Measurements from ENCODE around the gene PDE7B. TPM values are rescaled to one million over a fixed set of nuclear protein-coding genes. Genes with fewer than 3 reads are reported as not detected.

The PDE7B gene
- polyA plus RNA-seq, 1 donor (not counting 4 experiments of a cell fraction or from before 2014, with no cell fraction given) = 0.01 TPM

GRCh38 chr6:136063096-136063495 lies 211.6 kb downstream of the PDE7B start:
- Histone ChIP-seq H3K79me2 (ENCODE audit: control insufficient read depth, insufficient read depth, low read length) (no peaks in the 10 kb centered on the region), H3K9me1 (ENCODE audit: control insufficient read depth, extremely low read depth, insufficient read depth, low read length) (no peaks in the 10 kb centered on the region), H3K9ac (ENCODE audit: control insufficient read depth, extremely low read depth, insufficient read depth, low read length) (no peak overlapping the region), H3K36me3 (ENCODE audit: control insufficient read depth in 2 of 2, extremely low read depth in 1 of 2, insufficient read depth in 2 of 2, low read length in 2 of 2) (no peaks in the 10 kb centered on the region), H3K9me3 (ENCODE audit: control insufficient read depth, low read depth, low read length) (no peaks in the 10 kb centered on the region), H3K4me1 (ENCODE audit: control insufficient read depth, extremely low read depth, insufficient read depth, low read length) (peaks cover 7% of the 10 kb centered on the region), H3K27me3 (ENCODE audit: control insufficient read depth, extremely low read depth, insufficient read depth, low read length) (peaks cover 3% of the 10 kb centered on the region), H2AFZ (ENCODE audit: control insufficient read depth, low read length) (no peak overlapping the region), H4K20me1 (ENCODE audit: control insufficient read depth, extremely low read depth, insufficient read depth, low read length) (no peaks in the 10 kb centered on the region), H3K4me2 (ENCODE audit: control insufficient read depth, extremely low read depth, insufficient read depth, low read depth, low read length) (no peak overlapping the region), H3K4me3 (ENCODE audit: control insufficient read depth in 2 of 3, extremely low read depth in 1 of 3, insufficient read depth in 2 of 3, low read depth in 1 of 3, low read length in 3 of 3) (no peak overlapping the region), H3K27ac (ENCODE audit: control insufficient read depth, insufficient read depth, low read length) (no peak overlapping the region)
- DNase-seq (ENCODE audit: low read depth, low spot score) (no peak), FAIRE-seq (no peak)
- TF ChIP-seq EZH2 (IDR thresholded peaks at IDR 0.05; ENCODE audit: low read length) = no peak
- no peak for TF ChIP-seq CTCF (optimal IDR thresholded peaks at IDR 0.05 in 1 of 3, IDR thresholded peaks at IDR 0.05 in 1 of 3, conservative IDR thresholded peaks at IDR 0.05 in 1 of 3; ENCODE audit: extremely low read depth in 1 of 3, insufficient read depth in 2 of 3, low read length in 3 of 3)
- dilution Hi-C loops (cut with MboI; ENCODE audit: extremely low pct_ligation_motif_present, low sequenced_read_pairs) = no loop called here

GRCh38 chr6:136066005-136066404 lies 214.5 kb downstream of the PDE7B start:
- Histone ChIP-seq H3K9me3 (ENCODE audit: control insufficient read depth, low read depth, low read length) (no peaks in the 10 kb centered on the region), H3K9me1 (ENCODE audit: control insufficient read depth, extremely low read depth, insufficient read depth, low read length) (no peaks in the 10 kb centered on the region), H3K9ac (ENCODE audit: control insufficient read depth, extremely low read depth, insufficient read depth, low read length) (no peak overlapping the region), H3K4me1 (ENCODE audit: control insufficient read depth, extremely low read depth, insufficient read depth, low read length) (peaks cover 18% of the 10 kb centered on the region), H3K27me3 (ENCODE audit: control insufficient read depth, extremely low read depth, insufficient read depth, low read length) (no peaks in the 10 kb centered on the region), H3K36me3 (ENCODE audit: control insufficient read depth in 2 of 2, extremely low read depth in 1 of 2, insufficient read depth in 2 of 2, low read length in 2 of 2) (no peaks in the 10 kb centered on the region), H3K27ac (ENCODE audit: control insufficient read depth, insufficient read depth, low read length) (no peak overlapping the region), H3K4me3 (ENCODE audit: control insufficient read depth in 2 of 3, extremely low read depth in 1 of 3, insufficient read depth in 2 of 3, low read depth in 1 of 3, low read length in 3 of 3) (no peak overlapping the region), H4K20me1 (ENCODE audit: control insufficient read depth, extremely low read depth, insufficient read depth, low read length) (no peaks in the 10 kb centered on the region), H3K79me2 (ENCODE audit: control insufficient read depth, insufficient read depth, low read length) (no peaks in the 10 kb centered on the region), H2AFZ (ENCODE audit: control insufficient read depth, low read length) (no peak overlapping the region), H3K4me2 (ENCODE audit: control insufficient read depth, extremely low read depth, insufficient read depth, low read depth, low read length) (no peak overlapping the region)
- FAIRE-seq (no peak), DNase-seq (ENCODE audit: low read depth, low spot score) (no peak)
- dilution Hi-C loops (cut with MboI; ENCODE audit: extremely low pct_ligation_motif_present, low sequenced_read_pairs) = no loop called here
- no peak for TF ChIP-seq EZH2 (IDR thresholded peaks at IDR 0.05; ENCODE audit: low read length)
- no peak for TF ChIP-seq CTCF (optimal IDR thresholded peaks at IDR 0.05 in 1 of 3, IDR thresholded peaks at IDR 0.05 in 1 of 3, conservative IDR thresholded peaks at IDR 0.05 in 1 of 3; ENCODE audit: extremely low read depth in 1 of 3, insufficient read depth in 2 of 3, low read length in 3 of 3)
